Immature natural killer cell (primary cell): ENCODE data around the gene ABCA12. TPM values are rescaled to one million over a fixed set of nuclear protein-coding genes. Genes with fewer than 3 reads are reported as not detected.

Experiments used
- DNase-seq, 3 donors: peaks; one replicate each; pipeline ENCODE4 v3.0.0; 2022; ENCODE audit warnings: mixed read lengths in 1 of 3
- H3K27ac Mint-ChIP-seq, 6 donors: one replicate each; pipeline ENCODE4 v1.8.0; 2020; ENCODE audit warnings: mixed read lengths in 6 of 6, mild to moderate bottlenecking in 5 of 6, inconsistent platforms in 4 of 6, moderate library complexity in 3 of 6
- H3K27me3 Mint-ChIP-seq, 3 donors: one replicate each; pipeline ENCODE4 v1.8.0; 2020 to 2021; ENCODE audit warnings: low read depth in 3 of 3, mild to moderate bottlenecking in 3 of 3, mixed read lengths in 3 of 3, moderate library complexity in 3 of 3, inconsistent platforms in 1 of 3
- H3K36me3 Mint-ChIP-seq, 3 donors: one replicate each; pipeline ENCODE4 v1.8.0; 2020; ENCODE audit warnings: mixed read lengths in 3 of 3, inconsistent platforms in 2 of 3, mild to moderate bottlenecking in 2 of 3
- H3K4me1 Mint-ChIP-seq, 2 donors: one replicate each; pipeline ENCODE4 v1.8.0; 2020; ENCODE audit warnings: inconsistent platforms in 2 of 2, mild to moderate bottlenecking in 2 of 2, mixed read lengths in 2 of 2, moderate library complexity in 1 of 2
- H3K4me3 Mint-ChIP-seq, 5 donors: one replicate each; pipeline ENCODE4 v1.8.0; 2020; ENCODE audit warnings: mild to moderate bottlenecking in 5 of 5, mixed read lengths in 5 of 5, inconsistent platforms in 3 of 5, moderate library complexity in 3 of 5
- H3K9me3 Mint-ChIP-seq, 6 donors: one replicate each; pipeline ENCODE4 v1.8.0; 2020; ENCODE audit warnings: mild to moderate bottlenecking in 6 of 6, mixed read lengths in 6 of 6, inconsistent platforms in 4 of 6, moderate library complexity in 3 of 6
- polyA plus RNA-seq, 3 donors: library from polyadenylated mRNA; unstranded; fragments of 300-500 nt; fragmentation: Illumina TruSeq; gene quantifications; one replicate each; pipeline ENCODE4 v1.2.3, GENCODE V29; 2021

ABCA12 gene
- polyA plus RNA-seq, 3 donors from 2014 or later: not detected

DNA sequence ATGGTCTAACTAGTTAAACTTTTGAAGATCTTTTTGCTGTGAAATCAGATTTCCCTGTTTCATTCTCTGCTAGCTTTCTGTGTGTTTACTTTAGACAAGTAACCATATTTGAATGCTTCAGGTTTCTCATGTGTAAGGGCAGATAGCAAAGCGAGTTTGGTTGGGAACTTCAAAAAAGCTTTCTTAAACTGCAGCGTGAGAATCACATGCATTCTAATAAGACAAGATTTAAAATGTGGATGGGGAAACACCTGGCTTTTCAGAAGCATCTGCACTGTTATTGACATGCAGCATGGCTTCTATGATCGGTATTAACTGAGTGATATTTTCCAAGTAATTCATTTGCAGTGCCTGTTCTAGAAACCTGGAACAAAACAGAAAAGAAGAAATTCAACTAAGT is 119.3 kb downstream of the ABCA12 start:
- Mint-ChIP-seq H3K36me3 (no peaks in the 10 kb centered on the region), H3K27ac (no peak overlapping the region), H3K4me1 (no peaks in the 10 kb centered on the region), H3K4me3 (no peak overlapping the region), H3K9me3 (no peaks in the 10 kb centered on the region), H3K27me3 (peaks cover 0 to 2% (median 2%) of the 10 kb centered on the region in 3 donors)
- no peak for DNase-seq

DNA sequence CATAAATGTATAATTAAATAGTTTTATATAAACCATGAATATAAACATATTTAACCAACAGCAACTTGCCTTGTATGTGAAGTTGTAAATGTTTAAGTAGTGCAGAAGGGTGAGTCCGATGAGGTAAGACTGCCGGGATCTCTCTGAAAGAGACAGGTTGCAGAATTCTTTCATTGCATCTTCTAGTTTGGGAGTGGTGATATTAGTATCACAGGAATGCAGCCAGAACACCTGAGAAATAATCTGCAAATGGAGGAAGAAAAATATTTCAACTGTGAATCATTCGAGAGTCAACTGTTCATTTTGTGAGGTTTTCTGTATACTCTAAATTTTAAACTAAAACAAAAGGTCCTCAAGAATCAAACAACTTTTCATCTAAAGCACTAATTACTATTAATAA is 123.0 kb downstream of the ABCA12 start:
- no peak overlapping the region for H3K4me3 Mint-ChIP-seq
- no peak for DNase-seq
- H3K27ac Mint-ChIP-seq: no peak overlapping the region
- no peaks in the 10 kb centered on the region for H3K9me3 Mint-ChIP-seq
- H3K4me1 Mint-ChIP-seq: no peaks in the 10 kb centered on the region
- no peaks in the 10 kb centered on the region for H3K36me3 Mint-ChIP-seq
- H3K27me3 Mint-ChIP-seq: peaks cover 0 to 4% (median 2%) of the 10 kb centered on the region in 3 donors

DNA sequence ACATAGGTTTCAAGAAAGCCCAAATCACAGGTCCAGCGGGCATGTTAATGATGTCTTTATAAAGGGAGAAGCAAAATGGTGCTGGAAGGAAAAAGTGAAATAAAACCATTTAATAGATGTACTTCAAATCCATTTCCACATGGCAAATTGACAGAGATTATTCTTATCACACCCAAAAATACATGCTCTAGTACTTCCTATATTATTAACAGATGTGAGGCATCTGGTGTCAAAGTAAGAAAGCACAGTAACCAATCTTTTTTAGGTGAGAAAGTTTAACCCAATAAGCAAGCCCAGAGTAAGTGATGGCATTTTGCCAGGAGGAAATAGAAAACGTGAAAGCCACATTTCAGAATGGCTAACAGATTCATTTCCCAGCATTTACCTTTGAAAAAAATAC is 128.0 kb downstream of the ABCA12 start:
- no peak overlapping the region for H3K4me3 Mint-ChIP-seq
- H3K4me1 Mint-ChIP-seq: no peaks in the 10 kb centered on the region
- peaks cover under 1 to 2% (median 2%) of the 10 kb centered on the region in 3 donors for H3K27me3 Mint-ChIP-seq
- peaks cover 0 to 3% (median 0%) of the 10 kb centered on the region in 6 donors for H3K9me3 Mint-ChIP-seq
- no peaks in the 10 kb centered on the region for H3K36me3 Mint-ChIP-seq
- DNase-seq: no peak
- H3K27ac Mint-ChIP-seq: no peak overlapping the region

DNA sequence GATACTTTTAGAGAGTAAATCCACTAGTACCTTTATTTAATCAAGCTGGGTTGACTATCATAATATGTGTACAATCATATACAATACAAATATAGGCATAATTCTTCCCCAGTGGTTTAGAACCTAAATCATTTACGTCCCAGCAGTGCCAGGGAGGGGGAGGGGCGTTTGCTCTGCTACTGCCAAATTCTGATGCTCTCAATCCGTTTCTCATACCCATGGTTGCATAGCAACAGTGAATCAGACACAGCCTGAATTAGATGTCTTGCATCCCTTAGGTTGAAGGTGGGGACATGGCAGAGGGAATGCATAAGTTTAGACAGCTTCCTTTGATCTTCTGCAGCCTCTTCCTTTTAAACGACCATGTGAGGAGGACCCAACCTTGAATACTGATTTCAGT is 135.4 kb downstream of the ABCA12 start:
- peaks cover 0 to 3% (median 2%) of the 10 kb centered on the region in 3 donors for H3K27me3 Mint-ChIP-seq
- no peaks in the 10 kb centered on the region for H3K4me1 Mint-ChIP-seq

DNA sequence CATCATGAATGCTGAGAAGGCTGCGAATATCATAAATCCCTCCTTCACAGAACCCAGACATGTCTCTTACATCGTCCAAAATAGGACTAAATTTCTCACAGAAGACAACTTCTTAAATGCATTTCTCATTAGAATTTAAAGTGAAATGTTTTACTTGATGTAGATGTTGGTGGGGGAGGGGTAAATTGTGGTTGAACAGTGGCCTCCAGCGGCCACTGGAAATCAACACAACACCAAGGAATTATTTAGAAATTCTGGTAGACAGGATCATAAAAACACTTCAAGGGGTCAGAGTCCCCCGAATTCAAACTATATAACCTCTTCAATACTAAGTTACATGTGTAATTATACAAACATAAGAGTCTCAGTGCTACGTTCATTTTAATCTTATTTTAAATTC is 135.9 kb downstream of the ABCA12 start:
- DNase-seq: no peak
- no peaks in the 10 kb centered on the region for H3K9me3 Mint-ChIP-seq
- H3K4me1 Mint-ChIP-seq: no peaks in the 10 kb centered on the region
- H3K27ac Mint-ChIP-seq: no peak overlapping the region
- no peaks in the 10 kb centered on the region for H3K36me3 Mint-ChIP-seq
- no peak overlapping the region for H3K4me3 Mint-ChIP-seq
- peaks cover 0 to 3% (median 2%) of the 10 kb centered on the region in 3 donors for H3K27me3 Mint-ChIP-seq

More for the DNA sequence above, 135.4 kb downstream of the ABCA12 start:
- no peaks in the 10 kb centered on the region for H3K9me3 Mint-ChIP-seq
- H3K4me3 Mint-ChIP-seq: no peak overlapping the region
- no peaks in the 10 kb centered on the region for H3K36me3 Mint-ChIP-seq
- DNase-seq: no peak
- H3K27ac Mint-ChIP-seq: no peak overlapping the region

DNA sequence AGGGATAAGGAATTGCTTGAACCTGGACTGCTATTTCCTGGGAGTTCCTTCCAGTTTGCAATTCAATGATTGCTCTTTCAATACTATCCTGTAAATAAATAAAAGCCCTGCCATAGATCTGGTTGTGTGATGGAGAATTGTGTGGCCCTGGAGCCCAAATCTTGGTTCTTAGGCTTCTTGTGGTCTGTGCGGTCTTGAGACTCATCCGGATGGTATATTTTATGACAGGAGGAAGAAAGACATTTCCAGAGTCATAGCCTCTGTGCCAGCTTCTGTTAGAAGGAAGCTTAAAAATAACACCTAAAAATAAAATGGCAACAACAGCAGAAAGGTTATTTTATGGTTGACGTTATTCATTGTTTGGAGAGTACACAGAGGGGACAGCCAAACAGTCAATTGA is 137.7 kb downstream of the ABCA12 start:
- H3K36me3 Mint-ChIP-seq: no peaks in the 10 kb centered on the region
- no peaks in the 10 kb centered on the region for H3K4me1 Mint-ChIP-seq
- H3K27me3 Mint-ChIP-seq: peaks cover 0 to 3% (median 2%) of the 10 kb centered on the region in 3 donors
- H3K9me3 Mint-ChIP-seq: no peaks in the 10 kb centered on the region
- H3K27ac Mint-ChIP-seq: no peak overlapping the region
- DNase-seq: no peak
- H3K4me3 Mint-ChIP-seq: no peak overlapping the region

DNA sequence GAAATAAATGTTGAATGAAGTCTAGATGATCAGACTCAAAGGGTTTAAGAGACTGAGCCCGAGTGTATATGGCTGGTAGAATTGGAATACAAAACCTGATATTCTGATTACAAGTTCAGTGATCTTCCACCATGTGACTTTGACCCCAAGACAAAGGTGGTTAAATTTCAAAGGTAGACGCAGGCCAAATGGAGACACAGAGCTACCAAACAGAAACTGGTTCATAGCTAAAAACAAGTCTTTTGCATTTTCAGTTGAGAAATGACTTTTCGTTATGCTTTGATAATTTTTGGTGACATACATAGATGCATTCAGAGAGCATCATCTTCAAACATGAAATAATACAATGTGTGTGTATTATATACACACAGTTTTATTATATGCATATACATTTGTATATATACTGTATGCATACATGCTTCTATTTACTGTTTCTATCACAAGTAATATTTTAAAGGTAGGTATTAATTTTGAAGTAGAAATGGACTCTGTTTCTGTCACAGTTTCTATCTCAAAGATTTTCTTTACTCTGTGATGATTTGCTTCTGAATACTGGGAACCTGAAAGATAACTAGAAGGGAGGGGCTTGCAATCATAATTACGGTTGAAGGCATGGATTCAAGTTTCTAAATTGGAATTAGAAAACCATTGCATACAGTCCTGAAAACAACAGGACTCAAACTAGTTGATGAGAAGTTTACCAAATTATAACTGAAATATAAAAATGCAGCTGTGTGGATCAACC is 142.3 kb downstream of the ABCA12 start:
- Mint-ChIP-seq H3K36me3 (no peaks in the 10 kb centered on the region), H3K9me3 (peaks cover 0 to 3% (median 0%) of the 10 kb centered on the region in 6 donors), H3K27me3 (peaks cover 0 to 3% (median 2%) of the 10 kb centered on the region in 3 donors), H3K4me1 (no peaks in the 10 kb centered on the region), H3K4me3 (no peak overlapping the region), H3K27ac (no peak overlapping the region)
- DNase-seq: no peak

DNA sequence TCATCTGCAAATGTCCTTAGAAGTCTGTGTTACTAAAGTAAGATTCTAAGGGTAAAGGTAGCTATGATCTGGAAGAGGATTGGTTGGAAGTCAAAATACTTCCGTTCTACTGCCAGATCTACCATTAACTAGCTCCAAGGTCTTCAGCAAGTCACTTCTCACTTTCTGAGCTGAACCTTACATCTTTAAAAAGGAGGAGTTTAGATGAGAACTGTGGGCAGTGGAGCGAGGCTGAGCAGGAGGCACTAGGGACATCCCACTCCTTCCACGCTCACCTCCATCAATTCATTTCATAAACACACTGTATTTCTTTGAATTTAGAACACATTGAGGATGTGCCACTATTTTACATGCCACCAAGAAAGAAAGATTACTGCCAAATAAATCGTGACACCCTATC is 143.0 kb downstream of the ABCA12 start:
- no peaks in the 10 kb centered on the region for H3K4me1 Mint-ChIP-seq
- H3K9me3 Mint-ChIP-seq: peaks cover 0 to 3% (median 0%) of the 10 kb centered on the region in 6 donors
- H3K27ac Mint-ChIP-seq: no peak overlapping the region
- no peak for DNase-seq
- no peak overlapping the region for H3K4me3 Mint-ChIP-seq
- H3K36me3 Mint-ChIP-seq: no peaks in the 10 kb centered on the region
- peaks cover 0 to 4% (median under 1%) of the 10 kb centered on the region in 3 donors for H3K27me3 Mint-ChIP-seq

DNA sequence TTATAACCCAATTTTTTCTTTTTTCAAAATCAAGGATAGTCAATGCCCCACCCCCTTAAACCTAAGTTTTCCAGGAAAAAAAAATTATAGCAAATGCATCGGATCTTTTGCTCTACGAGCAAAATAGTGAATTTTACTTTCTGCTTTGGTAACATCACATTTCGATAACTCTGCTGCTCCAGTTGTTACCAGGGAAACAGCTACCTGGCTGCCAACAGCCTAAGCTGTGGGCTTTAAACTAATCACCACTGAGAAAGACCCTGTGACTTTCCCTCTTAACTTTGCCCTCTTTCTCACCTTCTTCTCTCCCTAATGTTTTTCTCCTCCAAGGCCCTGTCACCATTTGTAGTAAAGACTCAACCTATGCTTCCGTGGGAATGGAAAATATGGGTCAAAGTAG is 145.5 kb downstream of the ABCA12 start:
- Mint-ChIP-seq H3K4me1 (no peaks in the 10 kb centered on the region), H3K27ac (no peak overlapping the region), H3K9me3 (peaks cover 0 to 3% (median 0%) of the 10 kb centered on the region in 6 donors), H3K27me3 (peaks cover 0 to 2% (median 0%) of the 10 kb centered on the region in 3 donors), H3K36me3 (no peaks in the 10 kb centered on the region), H3K4me3 (no peak overlapping the region)
- DNase-seq: no peak

DNA sequence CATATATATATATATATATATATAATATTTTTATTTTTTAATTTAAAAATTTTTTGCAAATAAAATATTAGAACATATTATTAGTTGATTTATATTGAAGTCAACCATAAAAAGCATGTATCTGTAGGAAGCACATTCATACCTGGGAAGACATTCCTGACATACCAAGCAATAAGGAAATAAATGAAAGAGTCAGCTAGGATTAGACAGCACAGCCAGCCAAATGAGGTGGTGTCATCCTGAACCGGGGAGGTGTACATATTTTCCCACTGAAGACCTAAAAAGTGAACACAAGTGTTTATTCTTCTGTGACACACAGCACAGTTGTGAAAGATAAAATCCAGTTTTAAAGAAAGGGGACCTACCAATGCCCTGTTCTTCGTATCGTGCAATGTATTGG is 149.2 kb downstream of the ABCA12 start:
- DNase-seq: no peak
- Mint-ChIP-seq H3K36me3 (no peaks in the 10 kb centered on the region), H3K9me3 (peaks cover 0 to 5% (median 0%) of the 10 kb centered on the region in 6 donors), H3K4me1 (no peaks in the 10 kb centered on the region), H3K4me3 (no peak overlapping the region), H3K27me3 (peaks cover 0 to 2% (median 0%) of the 10 kb centered on the region in 3 donors), H3K27ac (no peak overlapping the region)

DNA sequence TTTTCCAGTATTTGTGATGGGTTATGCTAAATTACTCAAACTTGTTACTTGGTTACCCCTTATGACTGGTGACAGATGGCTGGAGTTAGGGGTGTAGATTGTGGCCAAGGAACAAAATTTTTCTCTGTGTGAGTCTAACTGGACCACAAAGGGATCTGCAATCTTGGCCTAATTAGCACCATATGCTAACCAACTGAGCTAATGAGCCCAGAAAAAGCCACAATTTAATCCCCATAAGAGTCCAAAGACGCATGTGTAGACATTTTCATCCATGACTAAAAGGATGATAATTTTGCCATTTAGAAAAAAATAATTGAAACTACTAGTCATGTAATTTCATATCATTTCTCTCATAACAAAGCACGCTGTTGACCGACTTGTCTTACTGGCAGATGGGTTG is 151.2 kb downstream of the ABCA12 start:
- no peak for DNase-seq
- Mint-ChIP-seq H3K4me1 (no peaks in the 10 kb centered on the region), H3K4me3 (no peak overlapping the region), H3K36me3 (no peaks in the 10 kb centered on the region), H3K27me3 (peaks cover 2% of the 10 kb centered on the region in 3 donors), H3K9me3 (peaks cover 0 to 2% (median 0%) of the 10 kb centered on the region in 6 donors), H3K27ac (no peak overlapping the region)

DNA sequence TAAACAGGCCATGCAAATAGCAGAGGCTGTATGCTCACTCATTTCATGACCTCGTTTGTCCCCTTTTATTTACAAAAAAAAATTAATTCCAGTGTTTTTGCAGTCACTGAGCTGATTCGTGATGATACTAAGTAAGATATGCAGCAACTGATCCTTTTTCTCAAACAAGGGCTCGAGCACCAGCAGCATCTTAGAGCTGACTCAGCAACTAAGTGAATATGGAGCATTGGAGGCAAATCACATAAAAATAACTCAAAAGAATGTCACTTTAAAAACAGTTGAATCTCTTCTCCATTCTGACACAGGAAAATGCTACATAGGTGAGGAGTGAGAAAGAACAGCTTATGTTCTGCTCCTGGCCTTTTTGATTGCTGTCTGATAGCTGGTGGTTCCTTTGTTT is 152.8 kb downstream of the ABCA12 start:
- Mint-ChIP-seq H3K27me3 (peaks cover under 1 to 2% (median 2%) of the 10 kb centered on the region in 3 donors), H3K9me3 (peaks cover 0 to 3% (median 0%) of the 10 kb centered on the region in 6 donors), H3K36me3 (no peaks in the 10 kb centered on the region), H3K4me3 (no peak overlapping the region), H3K27ac (no peak overlapping the region), H3K4me1 (no peaks in the 10 kb centered on the region)
- DNase-seq: no peak

DNA sequence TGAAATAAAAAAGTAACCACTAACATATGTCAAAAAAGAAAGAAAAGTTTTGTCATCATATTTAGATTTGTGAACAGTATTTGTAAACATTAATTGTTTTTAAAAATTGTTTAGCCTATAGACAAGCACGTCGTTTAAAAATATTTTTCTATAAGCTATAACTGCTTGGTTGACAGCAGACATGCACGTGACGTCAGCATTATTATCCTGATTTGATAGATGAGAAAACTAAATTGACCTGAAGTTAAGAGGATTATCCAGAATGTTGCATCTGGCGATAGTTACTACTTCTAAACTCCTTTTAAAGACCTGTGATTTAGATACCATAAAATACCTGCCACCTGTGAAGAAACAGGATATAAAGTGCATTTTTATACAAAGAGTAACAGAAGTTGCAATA is 172.0 kb downstream of the ABCA12 start:
- no peak for DNase-seq
- no peak overlapping the region for H3K4me3 Mint-ChIP-seq
- no peak overlapping the region for H3K27ac Mint-ChIP-seq
- no peaks in the 10 kb centered on the region for H3K4me1 Mint-ChIP-seq
- H3K36me3 Mint-ChIP-seq: peaks cover 0 to 8% (median 5%) of the 10 kb centered on the region in 3 donors
- no peaks in the 10 kb centered on the region for H3K27me3 Mint-ChIP-seq
- peaks cover 7 to 28% (median 16%) of the 10 kb centered on the region in 6 donors for H3K9me3 Mint-ChIP-seq

DNA sequence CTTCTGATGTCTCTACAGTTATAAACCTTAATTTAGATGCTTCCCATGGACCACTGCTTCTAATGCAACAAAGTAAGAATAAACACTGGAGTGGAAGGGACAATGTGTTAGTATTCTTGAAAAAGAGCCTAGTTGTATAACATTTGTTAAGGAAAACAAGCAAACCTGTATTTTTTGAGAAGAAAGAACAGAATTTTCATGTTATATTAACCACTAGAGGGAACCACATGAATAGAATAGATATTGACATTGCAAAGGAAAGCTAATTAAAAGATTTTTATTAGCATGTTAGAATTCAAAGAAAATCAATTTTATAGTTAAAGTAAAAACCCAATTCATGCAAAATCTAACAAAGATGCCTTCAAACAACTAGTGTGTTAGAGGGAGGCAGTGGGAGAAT is 177.7 kb downstream of the ABCA12 start:
- Mint-ChIP-seq H3K27me3 (peaks cover 0 to 2% (median 0%) of the 10 kb centered on the region in 3 donors), H3K36me3 (peaks cover 0 to 8% (median 5%) of the 10 kb centered on the region in 3 donors)

DNA sequence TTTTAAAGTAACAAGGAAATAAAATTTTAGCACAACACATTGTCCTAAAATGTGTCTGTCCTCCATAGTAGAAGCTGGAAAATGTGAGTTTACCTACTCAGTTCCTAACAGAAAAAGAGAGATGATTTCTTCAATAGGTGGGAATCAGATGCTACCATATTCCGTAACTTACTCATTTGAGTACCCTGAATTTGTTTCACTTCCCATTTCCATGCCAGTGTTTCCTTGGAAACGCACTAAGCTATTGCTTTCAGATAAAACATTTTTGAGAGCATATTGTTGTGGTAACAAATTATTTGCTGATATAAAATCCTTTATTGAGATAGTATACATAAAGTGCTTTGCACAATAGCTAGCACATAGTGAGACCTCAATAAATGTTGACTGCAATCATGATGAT is 191.5 kb downstream of the ABCA12 start:
- Mint-ChIP-seq H3K4me1 (no peaks in the 10 kb centered on the region), H3K36me3 (no peaks in the 10 kb centered on the region), H3K9me3 (peaks cover 0 to 2% (median under 1%) of the 10 kb centered on the region in 6 donors), H3K27me3 (no peaks in the 10 kb centered on the region), H3K4me3 (no peak overlapping the region), H3K27ac (no peak overlapping the region)
- DNase-seq: no peak

More for the DNA sequence above, 177.7 kb downstream of the ABCA12 start:
- no peak overlapping the region for H3K4me3 Mint-ChIP-seq
- no peak for DNase-seq
- H3K27ac Mint-ChIP-seq: no peak overlapping the region
- peaks cover 7 to 28% (median 16%) of the 10 kb centered on the region in 6 donors for H3K9me3 Mint-ChIP-seq
- no peaks in the 10 kb centered on the region for H3K4me1 Mint-ChIP-seq
